HFF-Myc (cell line): ENCODE results near the gene TRIP13.
"Not testable (repeated sequence)": the region's sequence is repeated elsewhere in the genome, so short reads cannot be mapped to it uniquely, and the experiment has no call there.

ENCODE experiments used
- DNase-seq: peaks from one replicate; pipeline ENCODE4 v3.0.0-alpha.2; 2011; ENCODE audit warnings: low read depth; ENCODE audit errors: extremely low read depth
- H3K4me3 ChIP-seq: replicated peaks from 2 replicates; pipeline ENCODE4 v1.5.1; 2011; ENCODE audit warnings: low read depth, mild to moderate bottlenecking, control low read depth, low read length
- CTCF ChIP-seq: IDR thresholded peaks from 2 replicates; pipeline ENCODE4 v1.5.1; 2012; ENCODE audit warnings: mild to moderate bottlenecking, low read depth, low read length, control low read depth; ENCODE audit errors: missing control alignments

Gene TRIP13

GRCh38 chr5:923281-923873 lies 30.7 kb downstream of the TRIP13 start:
- TF ChIP-seq CTCF: peak; percentile 88
- no peak for DNase-seq
- H3K4me3 ChIP-seq: no peak overlapping the region

GRCh38 chr5:926417-927171 lies 33.9 kb downstream of the TRIP13 start:
- no peak for DNase-seq

GRCh38 chr5:927172-928015 lies 34.7 kb downstream of the TRIP13 start:
- H3K4me3 ChIP-seq: no peak overlapping the region
- no peak for DNase-seq
- peak; percentile 0 for TF ChIP-seq CTCF

More at GRCh38 chr5:926417-927171, 33.9 kb downstream of the TRIP13 start:
- peak overlapping the region; percentile 29 for H3K4me3 ChIP-seq
- TF ChIP-seq CTCF: peak; percentile 31

GRCh38 chr5:929182-929581 lies 36.5 kb downstream of the TRIP13 start:
- H3K4me3 ChIP-seq, DNase-seq: not testable (repeated sequence)

- no peak for TF ChIP-seq CTCF
- no peak for DNase-seq
- H3K4me3 ChIP-seq: no peak overlapping the region
Measured at GRCh38 chr5:929596-929995, 36.9 kb downstream of the TRIP13 start.

GRCh38 chr5:930866-931265 lies 38.2 kb downstream of the TRIP13 start:
- no peak for DNase-seq
- no peak for TF ChIP-seq CTCF
- no peak overlapping the region for H3K4me3 ChIP-seq
